HG03045 (cell line): ENCODE results near the gene MRTFB.

Experiments used
- ATAC-seq: cut with Tn5 transposase; IDR thresholded peaks from one replicate; pipeline ENCODE4 v1.9.1; 2021; ENCODE audit warnings: mild to moderate bottlenecking, moderate library complexity; ENCODE audit not compliant: unreplicated experiment

MRTFB gene

DNA sequence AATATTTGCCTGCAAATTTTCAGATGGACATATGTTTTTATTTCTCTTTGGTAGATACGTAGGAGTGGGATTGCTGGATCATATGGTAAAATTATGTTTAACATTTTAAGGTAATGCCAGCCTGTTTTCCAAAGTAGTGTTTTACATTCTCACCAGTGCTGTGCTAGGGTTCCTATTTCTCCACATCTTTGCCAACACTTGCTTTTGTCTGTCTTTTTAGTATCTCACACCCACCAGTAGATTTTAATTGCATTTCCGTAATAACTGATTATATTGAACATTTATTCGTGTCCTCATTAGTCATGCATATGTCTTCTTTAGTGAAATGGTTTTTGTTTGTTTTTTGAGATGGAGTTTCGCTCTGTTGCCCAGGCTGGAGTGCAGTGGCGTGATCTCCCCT, 58.4 kb downstream of the MRTFB start:
- ATAC-seq, result no peak

DNA sequence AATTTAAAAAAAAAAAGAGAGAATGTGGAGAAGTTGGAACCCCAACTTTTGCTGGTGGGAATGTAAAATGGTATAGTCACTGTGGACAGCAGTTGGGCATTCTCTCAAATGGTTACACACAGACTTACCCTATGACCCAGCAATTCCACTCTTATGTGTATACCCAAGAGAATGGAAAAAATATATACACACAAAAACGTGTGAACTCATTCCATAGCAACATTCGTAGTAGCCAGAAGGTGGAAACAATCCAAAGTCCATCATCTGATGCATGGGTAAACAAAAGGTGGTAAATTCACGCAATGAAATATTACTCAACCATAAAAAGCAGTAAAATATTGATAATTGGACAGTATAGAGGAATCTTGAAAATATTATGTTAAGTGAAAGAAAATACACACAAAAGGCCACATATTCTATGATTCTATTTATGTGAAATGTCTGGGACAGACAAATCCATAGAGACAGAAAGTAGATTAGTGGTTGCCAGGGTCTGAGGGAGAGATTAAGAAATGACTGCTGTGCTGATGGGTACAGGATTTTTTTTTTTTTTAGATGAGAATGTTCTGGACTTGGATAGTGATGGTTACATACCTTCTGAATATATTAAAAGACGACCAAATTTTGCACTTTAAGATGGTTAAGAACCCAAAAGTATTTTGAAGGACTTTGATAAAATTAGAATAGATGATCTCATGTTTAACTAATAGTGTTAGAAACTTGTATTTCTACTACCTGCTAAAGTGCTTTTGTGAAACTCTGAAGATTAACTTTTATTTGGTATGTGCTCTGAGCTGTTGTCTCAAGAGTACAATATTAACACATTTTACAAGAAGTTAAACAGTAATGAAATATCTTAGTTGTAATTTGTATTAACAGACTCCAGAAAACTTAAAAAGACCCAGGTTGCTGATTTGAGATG, 60.9 kb downstream of the MRTFB start:
- ATAC-seq, result no peak

DNA sequence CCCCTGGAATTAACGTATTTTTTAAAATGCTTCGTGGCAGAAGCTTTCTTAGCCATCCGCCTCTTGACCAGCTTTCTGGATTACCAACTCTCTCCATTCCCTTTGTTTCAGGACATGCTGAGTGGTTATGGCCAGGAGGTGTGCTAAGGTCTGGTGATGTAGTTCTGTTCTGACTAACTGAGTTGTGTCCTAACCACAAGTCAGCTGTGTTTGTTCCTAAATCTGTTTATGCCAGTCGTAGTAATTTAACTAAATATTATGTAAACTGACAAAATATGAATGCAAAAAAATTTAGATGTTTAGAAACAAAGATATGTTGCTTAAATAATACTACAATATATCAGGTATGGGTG, 61.6 kb downstream of the MRTFB start:
- ATAC-seq, result no peak

DNA sequence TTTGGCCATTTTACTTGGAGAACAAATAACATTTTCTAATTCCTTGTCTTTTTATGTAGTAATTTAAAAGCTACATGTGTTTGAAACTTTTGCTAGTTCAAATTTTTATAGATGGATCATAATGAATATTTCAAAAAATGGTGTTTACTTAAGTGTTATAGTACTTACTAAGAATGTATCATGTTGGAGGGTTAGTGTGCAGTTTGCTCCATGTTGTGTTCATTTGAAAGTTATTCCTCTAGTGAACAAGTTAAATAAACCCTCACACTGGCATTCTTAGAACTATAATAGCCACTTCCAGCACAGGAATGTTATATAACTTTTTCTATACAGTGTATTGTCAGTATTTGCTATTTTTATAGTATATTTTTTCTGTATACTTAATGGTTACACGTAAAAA, 62.8 kb downstream of the MRTFB start:
- ATAC-seq, result no peak

DNA sequence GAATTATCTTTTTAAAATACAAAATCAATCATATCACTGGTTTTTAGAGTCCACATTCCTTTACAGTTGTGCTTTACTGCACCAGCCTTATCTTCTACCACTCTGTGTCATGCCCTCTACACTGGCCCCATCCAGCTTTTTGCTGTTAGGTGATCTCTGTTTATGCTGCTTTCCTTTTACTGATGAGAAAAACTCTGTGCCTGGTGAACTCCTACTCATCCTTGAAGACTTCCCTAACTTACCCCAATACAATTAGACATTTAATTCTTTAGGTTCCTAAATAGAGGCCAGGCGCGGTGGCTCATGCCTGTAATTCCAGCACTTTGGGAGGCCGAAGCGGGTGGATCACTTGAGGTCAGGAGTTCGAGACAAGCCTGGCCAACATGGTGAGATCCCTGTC, 64.6 kb downstream of the MRTFB start:
- no peak for ATAC-seq

DNA sequence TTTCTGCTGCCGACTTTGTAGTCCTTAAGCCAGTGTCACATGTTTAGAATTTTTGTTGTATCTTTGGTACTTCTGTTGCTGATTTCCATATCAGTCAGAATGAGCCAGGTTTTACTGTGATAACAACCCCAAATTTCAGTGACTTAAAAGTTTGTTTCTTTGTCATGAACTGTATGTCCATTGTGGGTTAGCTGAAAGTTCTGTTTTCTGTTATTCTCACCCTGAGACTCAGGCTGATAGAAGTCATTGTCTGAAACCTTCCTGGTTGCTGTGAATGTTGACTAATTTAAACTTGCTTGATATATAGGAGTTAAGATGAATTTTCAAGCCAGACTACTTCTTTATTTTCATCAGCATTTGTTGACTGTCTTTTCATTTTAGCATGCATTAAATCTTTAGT, 68.8 kb downstream of the MRTFB start:
- no peak for ATAC-seq

DNA sequence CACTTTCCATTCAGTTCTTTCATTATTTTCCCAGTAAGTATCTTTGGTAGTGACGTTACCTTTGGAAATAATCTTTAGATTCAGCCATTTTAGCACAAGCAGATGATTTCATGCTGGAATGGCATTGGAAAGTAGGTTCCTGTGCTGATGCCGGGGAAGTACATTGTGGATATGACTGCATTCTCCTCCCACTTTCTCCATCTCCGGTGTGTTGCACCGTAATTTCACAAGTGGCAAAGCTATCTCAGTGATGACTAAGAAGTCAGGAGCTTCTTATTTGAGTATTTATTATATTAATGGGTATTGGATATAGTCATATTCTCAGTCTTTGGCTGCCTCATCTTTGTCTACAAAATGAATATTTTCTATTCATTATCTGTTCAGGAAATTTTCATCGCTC, 69.8 kb downstream of the MRTFB start:
- no peak for ATAC-seq

DNA sequence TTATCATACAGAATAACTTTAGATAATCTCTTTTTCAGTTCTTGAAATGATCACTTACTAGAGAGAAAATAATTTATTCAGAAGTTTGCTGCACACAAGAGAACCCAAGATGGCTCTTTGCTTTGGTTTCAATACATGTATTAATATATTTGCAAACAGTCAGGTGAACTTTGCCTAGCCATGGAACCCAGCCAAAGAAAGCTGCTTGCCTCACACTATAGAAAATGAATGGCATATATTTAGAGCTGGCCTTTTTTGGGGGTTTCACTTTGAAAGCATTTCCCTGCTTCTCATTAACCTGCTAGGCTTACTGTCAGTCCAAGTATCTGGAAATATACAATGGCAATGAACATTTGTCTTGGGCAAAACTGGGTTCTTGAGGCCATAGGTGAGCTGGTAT, 75.3 kb downstream of the MRTFB start:
- ATAC-seq, result no peak

DNA sequence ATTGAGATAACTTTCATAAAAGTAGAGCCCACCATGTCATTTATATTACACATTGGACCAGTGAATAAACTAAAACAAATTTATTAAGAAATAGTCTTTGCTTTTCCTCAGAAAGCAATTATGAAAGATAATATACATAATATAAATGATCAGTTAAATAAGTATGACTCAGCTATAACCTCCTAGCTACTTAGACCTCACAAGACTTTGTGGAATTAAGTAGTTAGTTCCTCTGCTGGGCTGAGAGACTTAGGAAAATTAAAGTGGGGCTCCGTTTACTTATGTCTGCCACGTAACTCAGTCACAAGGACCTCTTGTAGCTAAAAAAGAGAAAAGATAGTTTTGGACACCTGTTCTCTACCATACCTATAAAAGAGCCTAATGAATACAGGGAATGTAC, 76.9 kb downstream of the MRTFB start:
- no peak for ATAC-seq

DNA sequence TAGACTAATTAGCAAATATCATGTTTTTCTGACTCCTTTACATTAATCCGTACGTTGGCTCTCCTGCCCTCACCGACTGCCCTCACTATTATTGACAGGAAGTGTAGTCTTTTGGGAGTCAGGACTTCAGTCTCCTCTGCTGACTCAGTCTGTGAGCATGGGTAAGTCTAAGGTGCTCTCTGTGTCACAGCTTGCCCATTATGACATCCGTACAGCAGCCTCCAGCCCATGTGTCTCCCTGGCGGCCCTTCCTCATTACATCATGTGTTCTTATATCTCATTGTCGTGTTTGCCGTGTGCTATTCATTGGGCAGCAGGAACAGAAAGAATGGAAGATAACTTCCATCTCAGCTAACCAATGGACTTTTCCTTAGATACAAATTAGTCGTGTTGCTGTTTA, 77.5 kb downstream of the MRTFB start:
- ATAC-seq, result no peak

DNA sequence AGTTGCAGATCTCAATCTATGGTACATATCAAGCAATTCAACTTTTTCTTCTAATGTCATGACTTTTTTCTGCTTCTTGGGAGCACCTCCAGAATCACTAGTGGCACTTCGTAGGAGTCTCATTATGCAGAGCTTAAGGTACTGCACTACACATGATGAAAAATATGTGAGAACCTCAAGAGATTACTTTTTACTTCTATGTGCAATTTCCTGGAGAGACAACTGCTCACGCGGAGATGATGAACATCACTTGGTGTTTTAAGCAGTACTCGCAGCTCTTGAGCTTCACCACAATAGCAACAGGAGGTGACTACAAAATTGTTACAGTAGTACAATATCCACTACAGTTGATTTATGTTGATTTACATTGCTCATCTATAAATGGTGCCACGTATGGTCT, 79.7 kb downstream of the MRTFB start:
- ATAC-seq, result no peak

DNA sequence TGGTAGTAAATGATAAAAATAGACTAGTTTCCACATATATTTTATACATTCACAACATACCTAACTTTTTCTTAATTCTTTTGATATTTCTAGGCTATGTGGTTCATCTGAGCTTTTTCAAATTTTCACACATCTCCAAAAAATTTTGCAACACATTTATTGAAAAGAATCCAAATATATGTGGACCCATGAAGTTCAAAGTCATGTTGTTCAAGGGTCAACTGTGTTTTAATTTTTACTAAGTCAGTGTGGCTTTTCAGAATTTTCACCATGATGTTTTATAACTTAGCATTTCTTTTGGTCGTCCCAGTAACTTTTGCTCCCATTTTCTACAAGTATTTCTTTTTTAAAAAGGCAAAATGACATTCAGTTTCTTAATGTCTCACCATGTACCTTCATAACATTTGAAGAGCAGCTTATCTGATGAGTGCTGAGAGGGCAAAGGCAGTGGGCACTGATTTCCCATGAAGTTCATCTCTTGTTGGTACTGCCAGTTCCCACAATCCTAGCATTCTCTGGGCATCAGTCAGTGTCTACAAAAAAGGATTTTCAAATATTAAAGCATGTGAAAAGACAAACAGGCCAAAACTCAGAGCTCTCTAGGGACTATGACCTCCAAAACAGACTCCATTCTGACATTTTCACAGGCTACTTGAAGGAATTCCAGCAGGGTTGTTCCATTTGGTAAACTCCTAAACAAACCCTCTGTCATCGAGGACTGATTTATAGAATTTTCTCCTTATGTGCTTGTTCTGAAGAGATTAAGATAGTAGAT, 80.3 kb downstream of the MRTFB start:
- ATAC-seq, result no peak

DNA sequence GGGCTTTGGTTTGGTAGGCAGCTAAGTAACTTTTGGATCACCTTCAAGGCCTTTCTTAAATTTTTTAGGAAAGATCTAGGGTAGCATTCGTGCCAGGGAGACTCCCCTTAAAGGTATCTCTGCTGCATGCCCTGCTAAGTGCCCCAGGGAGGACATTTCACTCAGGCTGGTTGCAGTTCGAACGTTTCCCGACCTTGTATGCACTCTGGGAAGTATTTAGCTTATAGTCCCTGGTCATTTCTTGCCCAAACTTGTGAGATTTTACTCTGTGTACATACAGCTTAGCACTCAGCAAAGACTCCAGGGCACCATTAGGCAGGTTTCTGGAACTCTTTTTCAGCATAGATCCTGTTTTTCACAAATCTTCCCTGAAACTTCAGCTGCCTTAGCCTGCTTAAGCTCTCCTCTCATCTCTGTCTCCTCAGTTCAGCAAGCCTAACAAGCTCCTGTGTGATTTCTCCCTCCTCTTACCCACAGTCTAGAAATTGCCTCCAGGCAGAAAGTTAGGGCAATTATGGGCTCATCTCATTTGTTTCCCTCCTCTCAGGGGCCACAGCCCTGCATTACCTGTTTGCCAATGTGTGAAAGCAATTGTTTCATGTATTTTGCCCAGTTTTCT, 84.6 kb downstream of the MRTFB start:
- ATAC-seq, result no peak

DNA sequence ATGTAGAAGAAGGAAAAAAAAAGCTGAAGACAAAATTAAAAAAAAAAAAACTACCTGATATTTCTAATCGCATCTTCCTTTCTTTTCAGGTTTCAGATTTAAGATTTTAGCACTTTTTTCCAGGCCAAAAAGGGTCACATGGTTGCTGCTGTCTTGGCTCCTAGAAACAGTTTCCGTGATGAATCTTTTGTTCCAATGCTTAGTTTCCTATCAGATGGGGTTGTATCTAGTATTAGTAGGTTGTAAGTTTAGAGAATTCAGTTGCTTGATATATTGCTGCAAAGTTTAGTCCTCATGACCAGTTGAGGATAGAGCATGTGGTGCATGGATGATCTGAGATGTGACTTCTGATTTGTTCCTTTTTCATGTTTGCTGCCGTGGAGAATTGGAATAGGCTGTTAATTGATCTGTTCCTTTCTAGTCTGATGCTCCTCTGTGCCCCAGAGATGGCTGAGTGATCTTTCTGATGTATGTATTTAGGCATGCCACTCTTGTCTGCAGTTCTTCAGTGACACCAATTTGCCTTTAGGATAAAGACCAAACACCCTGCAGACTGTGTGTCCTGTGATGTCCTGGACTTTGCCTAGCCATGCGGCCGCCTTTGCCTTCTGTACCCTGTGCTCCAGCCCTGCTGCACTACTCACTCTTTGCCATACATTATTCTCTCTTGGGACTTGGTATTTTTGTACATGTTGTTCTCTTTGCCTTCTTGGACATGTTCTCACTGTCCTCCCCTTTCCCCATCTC, 94.0 kb downstream of the MRTFB start:
- ATAC-seq, result no peak

DNA sequence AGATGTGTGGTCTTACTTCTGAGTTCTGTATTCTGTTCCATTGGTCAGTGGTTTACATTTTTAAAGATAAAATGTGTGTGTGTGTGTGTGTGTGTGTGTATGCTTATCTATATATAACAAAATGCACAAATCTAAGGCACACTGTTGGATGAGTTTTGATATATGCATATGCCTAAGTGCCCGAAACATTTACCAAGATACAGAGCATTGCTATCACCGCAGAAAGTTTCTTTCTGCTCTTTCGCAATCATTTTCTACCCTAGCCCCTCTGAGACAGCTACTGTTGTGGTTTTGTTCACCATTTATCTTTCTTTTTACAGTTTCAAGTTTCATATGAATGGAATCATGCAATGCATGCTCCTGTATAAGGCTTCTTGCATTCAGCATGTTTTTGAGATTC, 97.0 kb downstream of the MRTFB start:
- no peak for ATAC-seq

DNA sequence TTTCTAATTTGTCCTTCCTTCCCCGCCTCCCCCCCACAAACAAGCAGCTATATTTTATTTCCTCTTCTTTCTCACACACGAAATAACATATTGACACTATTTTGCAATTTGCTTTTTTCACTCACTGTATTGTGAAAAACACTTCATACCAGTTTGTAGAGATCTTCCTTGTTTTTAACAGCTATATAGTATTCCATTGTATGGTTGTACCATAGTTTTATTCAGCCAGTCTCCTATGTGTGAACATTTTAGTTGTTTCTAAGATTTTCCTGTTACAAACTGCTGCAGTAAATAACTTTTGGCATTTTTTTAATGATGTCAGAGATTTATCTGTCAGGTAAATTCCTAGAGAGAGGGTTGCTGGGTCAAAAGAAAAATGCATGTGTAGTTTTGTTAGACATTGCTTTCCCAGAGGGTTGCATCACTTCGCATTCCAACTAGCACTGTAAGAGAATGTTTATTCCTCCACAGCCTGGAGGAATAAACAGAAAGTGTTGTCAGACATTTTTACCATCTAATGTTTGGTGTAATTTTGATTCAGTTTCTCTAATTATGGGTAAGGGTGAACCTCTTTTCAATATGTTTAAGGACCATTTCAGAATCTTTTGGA, 101.2 kb downstream of the MRTFB start:
- no peak for ATAC-seq

DNA sequence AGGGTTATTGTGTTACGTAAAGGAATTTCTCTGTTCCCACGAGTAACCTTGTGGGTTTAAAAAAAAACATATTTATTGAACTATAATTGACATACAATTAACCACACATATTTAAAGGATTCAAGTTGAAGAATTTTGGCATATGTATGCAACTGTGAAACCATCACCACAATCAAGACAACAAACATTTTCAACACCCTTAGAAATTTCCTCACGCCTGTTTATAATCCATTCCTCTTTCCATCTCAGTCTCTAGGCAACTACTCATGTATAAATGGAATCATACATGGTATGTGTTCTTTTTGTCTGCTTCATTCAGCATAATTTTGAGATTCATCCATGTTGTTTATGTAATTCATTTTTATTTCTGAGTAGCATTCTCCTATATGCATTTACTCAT, 104.0 kb downstream of the MRTFB start:
- ATAC-seq, result no peak

DNA sequence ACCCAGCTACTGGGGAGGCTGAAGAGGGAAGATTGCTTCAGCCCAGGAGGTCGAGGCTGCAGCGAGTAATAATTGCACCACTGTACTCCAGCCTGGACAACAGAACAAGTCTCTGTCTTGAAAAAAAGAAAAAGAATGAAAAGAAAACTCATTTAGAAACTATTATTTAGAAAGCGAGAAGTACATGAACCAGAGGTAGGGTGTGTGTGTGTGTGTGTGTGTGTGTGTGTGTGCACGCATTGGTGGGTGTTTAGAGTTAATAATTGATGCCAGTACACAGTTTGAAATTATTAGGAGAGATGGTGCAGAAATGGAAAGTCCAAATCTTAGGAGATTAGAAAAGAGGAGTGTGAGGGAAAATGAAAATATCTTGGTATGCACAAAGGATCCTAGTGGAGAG, 106.6 kb downstream of the MRTFB start:
- ATAC-seq, result no peak

DNA sequence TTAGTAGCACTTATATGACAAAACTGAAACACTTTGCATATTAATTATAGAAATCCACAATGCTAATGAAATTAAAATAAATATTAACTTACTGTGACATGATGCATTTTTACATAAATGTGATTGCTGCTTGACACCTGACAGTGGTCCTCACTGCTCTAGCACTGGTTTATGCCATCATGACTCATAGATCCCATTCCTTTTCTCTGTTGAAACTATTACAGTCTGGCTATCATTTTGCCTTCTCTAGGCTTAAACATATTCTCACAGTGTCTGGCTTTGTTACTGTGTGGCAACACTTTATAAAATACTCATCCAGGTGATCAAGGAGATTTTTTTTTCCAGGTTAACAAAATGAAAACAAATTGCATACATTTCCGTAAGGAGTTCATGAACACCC, 108.0 kb downstream of the MRTFB start:
- no peak for ATAC-seq

DNA sequence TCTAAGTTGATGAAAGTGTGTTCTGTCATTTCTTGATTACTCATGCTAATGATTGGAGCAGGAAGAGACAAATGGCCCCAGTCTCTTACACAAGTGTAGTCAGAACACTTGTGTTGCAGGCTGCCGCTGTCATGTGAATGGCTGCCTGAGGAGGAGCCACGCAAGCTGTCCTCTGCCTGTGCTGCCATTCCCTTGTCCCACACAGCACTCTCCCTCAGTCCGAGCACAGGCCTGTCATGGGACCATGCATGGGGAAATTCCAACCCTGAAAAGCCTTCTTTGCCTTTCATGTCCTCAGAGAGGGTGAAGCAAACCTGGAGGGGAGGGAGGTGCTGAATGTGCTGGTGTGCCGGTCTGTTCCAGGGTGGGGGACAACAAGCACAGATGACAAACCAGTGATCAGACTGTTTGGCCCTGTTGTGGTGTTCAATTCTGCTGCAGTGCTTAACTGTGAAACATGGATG, 109.4 kb downstream of the MRTFB start:
- ATAC-seq, result no peak
